ENCODE measurements around the gene PCDHB9. TPM values are rescaled to one million over a fixed set of nuclear protein-coding genes. Genes with fewer than 3 reads are reported as not detected.
"Not testable (repeated sequence)": the region's sequence is repeated elsewhere in the genome, so short reads cannot be mapped to it uniquely, and the experiment has no call there.

The PCDHB9 gene
- total and polyA plus RNA-seq, 7 donors, result under 0.01 to 6.2 (median 3.3) TPM; not detected in 1

DNA sequence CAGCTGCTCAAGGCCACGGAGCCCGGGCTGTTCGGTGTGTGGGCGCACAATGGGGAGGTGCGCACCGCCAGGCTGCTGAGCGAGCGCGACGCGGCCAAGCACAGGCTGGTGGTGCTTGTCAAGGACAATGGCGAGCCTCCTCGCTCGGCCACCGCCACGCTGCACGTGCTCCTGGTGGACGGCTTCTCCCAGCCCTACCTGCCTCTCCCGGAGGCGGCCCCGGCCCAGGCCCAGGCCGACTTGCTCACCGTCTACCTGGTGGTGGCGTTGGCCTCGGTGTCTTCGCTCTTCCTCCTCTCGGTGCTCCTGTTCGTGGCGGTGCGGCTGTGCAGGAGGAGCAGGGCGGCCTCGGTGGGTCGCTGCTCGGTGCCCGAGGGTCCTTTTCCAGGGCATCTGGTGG, 2.2 kb downstream of the PCDHB9 start:
- H3K27ac ChIP-seq; H3K4me1 ChIP-seq; intact Hi-C loops (cut with DNase I); H3K4me3 ChIP-seq; H3K36me3 ChIP-seq; DNase-seq: not testable (repeated sequence)
- Histone ChIP-seq H3K27me3 (peaks cover 0 to 39% (median 0%) of the 10 kb centered on the region in 3 donors), H3K9me3 (peaks cover 6 to 47% (median 22%) of the 10 kb centered on the region in 4 donors)
- WGBS, 2 donors, result 39 to 67% methylated on average over 33 of the region's 35 CpGs

DNA sequence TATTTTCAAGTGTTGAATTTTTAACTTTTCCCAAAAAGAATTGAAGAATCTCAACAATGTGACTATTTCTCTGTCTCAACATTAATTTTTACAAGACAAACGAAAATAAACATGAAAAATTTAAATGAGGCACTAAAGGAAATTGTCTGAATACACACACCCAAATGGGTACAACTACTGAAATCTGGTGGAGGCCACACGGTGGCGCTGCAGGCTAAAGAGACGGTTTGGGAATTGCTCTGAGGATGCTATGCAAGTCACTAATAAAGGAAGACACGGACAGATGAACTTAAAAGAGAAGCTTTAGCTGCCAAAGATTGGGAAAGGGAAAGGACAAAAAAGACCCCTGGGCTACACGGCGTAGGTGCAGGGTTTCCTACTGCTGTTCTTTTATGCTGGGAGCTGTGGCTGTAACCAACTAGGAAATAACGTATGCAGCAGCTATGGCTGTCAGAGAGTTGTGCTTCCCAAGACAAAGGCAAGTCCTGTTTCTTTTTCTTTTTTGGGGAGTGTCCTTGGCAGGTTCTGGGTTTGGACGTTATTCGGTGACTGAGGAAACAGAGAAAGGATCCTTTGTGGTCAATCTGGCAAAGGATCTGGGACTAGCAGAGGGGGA, 5.3 kb downstream of the PCDHB9 start, which contains the start of gene PCDHB10:
Gene PCDHB10, plus strand, starts transcription at position 244 of the 616 bp plus-strand sequence. Its CDS starts 200 bp downstream, at position 444.
- H3K9me3 ChIP-seq, result peaks cover 9 to 50% (median 30%) of the 10 kb centered on the region in 4 donors
- no peak within 1 kb of the TSS for H3K27ac ChIP-seq
- H3K4me1 ChIP-seq, result no peaks in the 10 kb centered on the region
- peaks cover 0 to 25% (median 0%) of the 10 kb centered on the region in 3 donors for H3K27me3 ChIP-seq
- no peaks in the 10 kb centered on the region for H3K36me3 ChIP-seq
- DNase-seq, result peak; percentile 47
- peak within 1 kb of the TSS in 3 of 4 donors; percentile 12 to 19 (median 14) for H3K4me3 ChIP-seq
- TF ChIP-seq, protein P1, sequence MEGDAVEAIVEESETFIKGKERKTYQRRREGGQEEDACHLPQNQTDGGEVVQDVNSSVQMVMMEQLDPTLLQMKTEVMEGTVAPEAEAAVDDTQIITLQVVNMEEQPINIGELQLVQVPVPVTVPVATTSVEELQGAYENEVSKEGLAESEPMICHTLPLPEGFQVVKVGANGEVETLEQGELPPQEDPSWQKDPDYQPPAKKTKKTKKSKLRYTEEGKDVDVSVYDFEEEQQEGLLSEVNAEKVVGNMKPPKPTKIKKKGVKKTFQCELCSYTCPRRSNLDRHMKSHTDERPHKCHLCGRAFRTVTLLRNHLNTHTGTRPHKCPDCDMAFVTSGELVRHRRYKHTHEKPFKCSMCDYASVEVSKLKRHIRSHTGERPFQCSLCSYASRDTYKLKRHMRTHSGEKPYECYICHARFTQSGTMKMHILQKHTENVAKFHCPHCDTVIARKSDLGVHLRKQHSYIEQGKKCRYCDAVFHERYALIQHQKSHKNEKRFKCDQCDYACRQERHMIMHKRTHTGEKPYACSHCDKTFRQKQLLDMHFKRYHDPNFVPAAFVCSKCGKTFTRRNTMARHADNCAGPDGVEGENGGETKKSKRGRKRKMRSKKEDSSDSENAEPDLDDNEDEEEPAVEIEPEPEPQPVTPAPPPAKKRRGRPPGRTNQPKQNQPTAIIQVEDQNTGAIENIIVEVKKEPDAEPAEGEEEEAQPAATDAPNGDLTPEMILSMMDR (IDR thresholded peaks at IDR 0.05), result peak in 2 of 4 experiments; percentile 5 to 11
- TF ChIP-seq EP300 (IDR thresholded peaks at IDR 0.05), result no peak
- intact Hi-C loops (cut with DNase I), result no loop called here
- WGBS, 2 donors, result 11 to 20% methylated on average over 10 of the region's 10 CpGs

DNA sequence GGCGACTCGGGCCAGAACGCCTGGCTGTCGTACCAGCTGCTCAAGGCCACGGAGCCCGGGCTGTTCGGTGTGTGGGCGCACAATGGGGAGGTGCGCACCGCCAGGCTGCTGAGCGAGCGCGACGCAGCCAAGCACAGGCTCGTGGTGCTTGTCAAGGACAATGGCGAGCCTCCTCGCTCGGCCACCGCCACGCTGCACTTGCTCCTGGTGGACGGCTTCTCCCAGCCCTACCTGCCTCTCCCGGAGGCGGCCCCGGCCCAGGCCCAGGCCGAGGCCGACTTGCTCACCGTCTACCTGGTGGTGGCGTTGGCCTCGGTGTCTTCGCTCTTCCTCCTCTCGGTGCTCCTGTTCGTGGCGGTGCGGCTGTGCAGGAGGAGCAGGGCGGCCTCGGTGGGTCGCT, 7.4 kb downstream of the PCDHB9 start:
- H3K4me1 ChIP-seq; H3K27ac ChIP-seq; H3K4me3 ChIP-seq; H3K36me3 ChIP-seq; intact Hi-C loops (cut with DNase I): not testable (repeated sequence)
- DNase-seq, result peak; percentile 45
- 34 to 68% methylated on average over 24 to 33 of the region's 37 CpGs for WGBS, 2 donors
- Histone ChIP-seq H3K9me3 (peaks cover 9 to 52% (median 28%) of the 10 kb centered on the region in 4 donors), H3K27me3 (peaks cover 0 to 14% (median 0%) of the 10 kb centered on the region in 3 donors)

DNA sequence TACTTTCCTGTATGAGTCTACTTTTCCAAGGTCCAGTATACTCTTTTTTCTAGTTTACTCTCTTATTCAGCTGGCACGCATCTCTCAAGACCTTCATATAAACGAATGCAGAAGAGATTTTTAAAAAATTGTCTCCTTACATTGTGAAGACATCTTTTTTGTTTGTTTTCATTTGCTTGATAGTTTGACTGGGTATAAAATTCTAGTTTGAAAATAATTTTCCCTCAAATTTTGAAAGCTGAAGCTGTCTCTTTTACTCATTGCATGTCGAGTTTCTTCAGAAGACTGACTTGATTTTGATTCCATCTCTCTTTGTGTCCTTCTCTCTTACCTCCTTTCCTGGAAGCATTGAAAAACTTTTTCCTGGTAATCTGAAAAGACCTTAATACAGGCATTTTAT, 9.4 kb downstream of the PCDHB9 start:
- H3K4me3 ChIP-seq, result no peak overlapping the region
- H3K27ac ChIP-seq, result no peak overlapping the region
- peaks cover 9 to 57% (median 31%) of the 10 kb centered on the region in 4 donors for H3K9me3 ChIP-seq
- TF ChIP-seq EP300 (IDR thresholded peaks at IDR 0.05), result no peak
- TF ChIP-seq, protein P1 (IDR thresholded peaks at IDR 0.05), result no peak
- no peak for TF ChIP-seq POLR2AphosphoS5 (IDR thresholded peaks at IDR 0.05)
- no peak for TF ChIP-seq POLR2A (IDR thresholded peaks at IDR 0.05)
- intact Hi-C loops (cut with DNase I), result no loop called here
- no peaks in the 10 kb centered on the region for H3K4me1 ChIP-seq
- H3K27me3 ChIP-seq, result no peaks in the 10 kb centered on the region
- DNase-seq, result no peak
- 33 to 42% methylated on average over 3 of the region's 3 CpGs for WGBS, 2 donors
- no peaks in the 10 kb centered on the region for H3K36me3 ChIP-seq

DNA sequence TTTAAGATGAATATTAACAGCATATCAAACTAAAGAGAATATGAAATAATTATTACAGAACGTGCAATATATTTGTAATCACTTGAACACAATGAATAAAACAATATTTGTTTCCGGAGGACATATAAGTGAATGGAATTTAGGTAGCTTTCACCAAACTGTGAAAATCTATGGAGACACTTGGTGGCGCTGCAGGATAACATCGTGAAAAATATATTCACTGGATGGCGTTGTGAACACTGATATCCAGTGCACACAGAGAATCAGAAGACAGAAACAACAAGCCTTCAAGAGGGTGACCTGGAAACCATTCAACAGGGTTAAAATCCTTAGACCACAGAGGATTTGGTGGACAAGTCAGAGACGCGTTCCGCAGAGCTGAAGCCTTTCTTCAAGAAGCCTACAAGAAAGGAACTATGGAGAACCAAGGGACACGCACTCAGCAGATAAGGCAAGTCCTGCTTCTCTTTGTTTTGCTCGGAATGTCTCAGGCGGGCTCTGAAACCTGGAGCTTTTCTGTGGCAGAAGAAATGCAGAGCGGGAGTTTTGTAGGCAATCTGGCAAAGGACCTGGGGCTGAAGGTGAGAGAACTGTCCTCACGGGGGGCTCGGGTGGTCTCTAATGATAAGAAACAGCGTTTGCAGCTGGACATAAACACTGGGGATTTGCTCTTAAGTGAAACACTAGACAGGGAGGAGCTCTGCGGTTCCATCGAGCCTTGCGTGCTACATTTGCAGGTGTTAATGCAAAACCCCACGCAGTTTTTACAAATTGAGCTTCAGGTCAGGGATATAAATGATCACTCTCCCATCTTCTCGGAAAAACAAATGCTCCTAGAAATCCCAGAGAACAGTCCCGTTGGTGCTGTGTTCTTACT, 12.6 kb downstream of the PCDHB9 start, which contains the start of gene PCDHB11:
Gene PCDHB11, plus strand, starts transcription at position 269 of the 877 bp plus-strand sequence. Its CDS starts 148 bp downstream, at position 417.
- Histone ChIP-seq H3K27me3 (no peaks in the 10 kb centered on the region), H3K4me3 (peak within 1 kb of the TSS in 1 of 4 donors; percentile 14), H3K4me1 (no peaks in the 10 kb centered on the region), H3K9me3 (peaks cover 3 to 61% (median 26%) of the 10 kb centered on the region in 4 donors), H3K36me3 (no peaks in the 10 kb centered on the region), H3K27ac (no peak within 1 kb of the TSS)
- TF ChIP-seq POLR2AphosphoS5 (IDR thresholded peaks at IDR 0.05), result no peak
- no peak for TF ChIP-seq POLR2A (IDR thresholded peaks at IDR 0.05)
- TF ChIP-seq, protein P1 (IDR thresholded peaks at IDR 0.05), result no peak
- TF ChIP-seq EP300 (IDR thresholded peaks at IDR 0.05), result no peak
- DNase-seq, result no peak
- intact Hi-C loops (cut with DNase I), result no loop called here
- WGBS, 2 donors, result 39 to 49% methylated on average over 21 of the region's 21 CpGs

DNA sequence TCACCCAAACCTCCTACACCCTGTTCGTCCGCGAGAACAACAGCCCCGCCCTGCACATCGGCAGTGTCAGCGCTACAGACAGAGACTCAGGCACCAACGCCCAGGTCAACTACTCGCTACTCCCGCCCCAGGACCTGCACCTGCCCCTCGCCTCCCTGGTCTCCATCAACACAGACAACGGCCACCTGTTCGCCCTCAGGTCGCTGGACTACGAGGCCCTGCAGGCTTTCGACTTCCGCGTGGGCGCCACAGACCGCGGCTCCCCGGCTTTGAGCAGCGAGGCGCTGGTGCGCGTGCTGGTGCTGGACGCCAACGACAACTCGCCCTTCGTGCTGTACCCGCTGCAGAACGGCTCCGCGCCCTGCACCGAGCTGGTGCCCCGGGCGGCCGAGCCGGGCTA, 14.2 kb downstream of the PCDHB9 start:
- H3K36me3 ChIP-seq; H3K27me3 ChIP-seq; H3K27ac ChIP-seq; intact Hi-C loops (cut with DNase I); H3K4me3 ChIP-seq; H3K4me1 ChIP-seq: not testable (repeated sequence)
- WGBS, 2 donors, result 37 to 65% methylated on average over 27 of the region's 38 CpGs
- H3K9me3 ChIP-seq, result peaks cover 0 to 55% (median 23%) of the 10 kb centered on the region in 4 donors
- peak; percentile 44 for DNase-seq

DNA sequence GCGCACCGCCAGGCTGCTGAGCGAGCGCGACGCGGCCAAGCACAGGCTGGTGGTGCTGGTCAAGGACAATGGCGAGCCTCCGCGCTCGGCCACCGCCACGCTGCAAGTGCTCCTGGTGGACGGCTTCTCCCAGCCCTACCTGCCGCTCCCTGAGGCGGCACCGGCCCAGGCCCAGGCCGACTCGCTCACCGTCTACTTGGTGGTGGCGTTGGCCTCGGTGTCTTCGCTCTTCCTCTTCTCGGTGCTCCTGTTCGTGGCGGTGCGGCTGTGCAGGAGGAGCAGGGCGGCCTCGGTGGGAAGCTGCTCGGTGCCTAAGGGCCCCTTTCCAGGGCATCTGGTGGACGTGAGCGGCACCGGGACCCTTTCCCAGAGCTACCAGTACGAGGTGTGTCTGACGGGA, 14.7 kb downstream of the PCDHB9 start:
- DNase-seq; H3K27ac ChIP-seq; intact Hi-C loops (cut with DNase I); H3K27me3 ChIP-seq; H3K36me3 ChIP-seq; H3K4me3 ChIP-seq; H3K4me1 ChIP-seq: not testable (repeated sequence)
- 48 to 70% methylated on average over 28 to 33 of the region's 35 CpGs for WGBS, 2 donors
- peaks cover 0 to 54% (median 20%) of the 10 kb centered on the region in 4 donors for H3K9me3 ChIP-seq
